ENCODE data around the gene HABP4.

GRCh38 chr9:96462541-96462940, 12.6 kb downstream of the HABP4 start:
- TF ChIP-seq CTCF (IDR thresholded peaks at IDR 0.05; ENCODE audit: low read length) (no peak), EZH2 (IDR thresholded peaks at IDR 0.05; ENCODE audit: borderline replicate concordance, low read length) (no peak)
